T-helper 1 cell treated with Interleukin-12 subunit alpha and Interleukin-12 subunit beta and Interleukin-4 antibody, amounts not matched to agents 30 μg/mL and 1 μg/mL, for 36 hours (primary cell): ENCODE results near the gene ABTB2.

Source experiments
- H3K27ac Mint-ChIP-seq: one replicate; pipeline ENCODE4 v1.8.0; 2021; ENCODE audit warnings: mild to moderate bottlenecking, mixed read lengths
- H3K27me3 Mint-ChIP-seq: one replicate; pipeline ENCODE4 v1.8.0; 2021; ENCODE audit warnings: low read depth, mixed read lengths
- H3K36me3 Mint-ChIP-seq: one replicate; pipeline ENCODE4 v1.8.0; 2021; ENCODE audit warnings: low read depth, mixed read lengths
- H3K4me1 Mint-ChIP-seq: one replicate; pipeline ENCODE4 v1.8.0; 2021; ENCODE audit warnings: low read depth, mixed read lengths
- H3K4me3 Mint-ChIP-seq: one replicate; pipeline ENCODE4 v1.8.0; 2021; ENCODE audit warnings: mild to moderate bottlenecking, moderate library complexity, mixed read lengths
- H3K9me3 Mint-ChIP-seq: one replicate; pipeline ENCODE4 v1.8.0; 2021; ENCODE audit warnings: mixed read lengths

The ABTB2 gene

GRCh38 chr11:34284156-34284555, 73.7 kb downstream of the ABTB2 start:
- Mint-ChIP-seq H3K36me3 (no peaks in the 10 kb centered on the region), H3K27ac (no peak overlapping the region), H3K4me3 (no peak overlapping the region), H3K27me3 (peaks cover 8% of the 10 kb centered on the region), H3K4me1 (no peaks in the 10 kb centered on the region), H3K9me3 (no peaks in the 10 kb centered on the region)

GRCh38 chr11:34280945-34281872, 76.6 kb downstream of the ABTB2 start:
- H3K36me3 Mint-ChIP-seq: no peaks in the 10 kb centered on the region
- no peak overlapping the region for H3K27ac Mint-ChIP-seq
- no peaks in the 10 kb centered on the region for H3K9me3 Mint-ChIP-seq
- H3K27me3 Mint-ChIP-seq: no peaks in the 10 kb centered on the region
- no peaks in the 10 kb centered on the region for H3K4me1 Mint-ChIP-seq
- H3K4me3 Mint-ChIP-seq: no peak overlapping the region

GRCh38 chr11:34278693-34279297, 79.0 kb downstream of the ABTB2 start:
- H3K9me3 Mint-ChIP-seq: no peaks in the 10 kb centered on the region
- H3K27ac Mint-ChIP-seq: no peak overlapping the region
- no peaks in the 10 kb centered on the region for H3K27me3 Mint-ChIP-seq
- H3K36me3 Mint-ChIP-seq: no peaks in the 10 kb centered on the region
- no peaks in the 10 kb centered on the region for H3K4me1 Mint-ChIP-seq
- H3K4me3 Mint-ChIP-seq: no peak overlapping the region

- H3K4me1 Mint-ChIP-seq: no peaks in the 10 kb centered on the region
- no peaks in the 10 kb centered on the region for H3K27me3 Mint-ChIP-seq
- H3K27ac Mint-ChIP-seq: no peak overlapping the region
- H3K9me3 Mint-ChIP-seq: no peaks in the 10 kb centered on the region
- no peak overlapping the region for H3K4me3 Mint-ChIP-seq
- H3K36me3 Mint-ChIP-seq: no peaks in the 10 kb centered on the region
Measured at GRCh38 chr11:34278175-34278574, 79.6 kb downstream of the ABTB2 start.

GRCh38 chr11:34277171-34277570, 80.6 kb downstream of the ABTB2 start:
- no peak overlapping the region for H3K27ac Mint-ChIP-seq
- H3K36me3 Mint-ChIP-seq: no peaks in the 10 kb centered on the region
- H3K27me3 Mint-ChIP-seq: no peaks in the 10 kb centered on the region
- H3K4me3 Mint-ChIP-seq: no peak overlapping the region
- H3K4me1 Mint-ChIP-seq: no peaks in the 10 kb centered on the region
- H3K9me3 Mint-ChIP-seq: no peaks in the 10 kb centered on the region

- Mint-ChIP-seq H3K36me3 (no peaks in the 10 kb centered on the region), H3K27me3 (no peaks in the 10 kb centered on the region), H3K9me3 (no peaks in the 10 kb centered on the region), H3K4me1 (no peaks in the 10 kb centered on the region), H3K27ac (no peak overlapping the region), H3K4me3 (no peak overlapping the region)
Measured at GRCh38 chr11:34276352-34276864, 81.4 kb downstream of the ABTB2 start.

GRCh38 chr11:34275486-34275885, 82.3 kb downstream of the ABTB2 start:
- Mint-ChIP-seq H3K9me3 (no peaks in the 10 kb centered on the region), H3K4me1 (no peaks in the 10 kb centered on the region), H3K36me3 (no peaks in the 10 kb centered on the region), H3K27ac (no peak overlapping the region), H3K27me3 (no peaks in the 10 kb centered on the region), H3K4me3 (no peak overlapping the region)

GRCh38 chr11:34274712-34275398, 83.0 kb downstream of the ABTB2 start:
- H3K9me3 Mint-ChIP-seq: no peaks in the 10 kb centered on the region
- no peak overlapping the region for H3K27ac Mint-ChIP-seq
- no peaks in the 10 kb centered on the region for H3K4me1 Mint-ChIP-seq
- H3K27me3 Mint-ChIP-seq: peaks cover 3% of the 10 kb centered on the region
- H3K36me3 Mint-ChIP-seq: no peaks in the 10 kb centered on the region
- no peak overlapping the region for H3K4me3 Mint-ChIP-seq

- H3K9me3 Mint-ChIP-seq: no peaks in the 10 kb centered on the region
- no peak overlapping the region for H3K27ac Mint-ChIP-seq
- peaks cover 7% of the 10 kb centered on the region for H3K27me3 Mint-ChIP-seq
- no peaks in the 10 kb centered on the region for H3K36me3 Mint-ChIP-seq
- no peak overlapping the region for H3K4me3 Mint-ChIP-seq
- H3K4me1 Mint-ChIP-seq: no peaks in the 10 kb centered on the region
Measured at GRCh38 chr11:34273099-34273498, 84.7 kb downstream of the ABTB2 start.

- Mint-ChIP-seq H3K4me1 (no peaks in the 10 kb centered on the region), H3K9me3 (no peaks in the 10 kb centered on the region), H3K27ac (no peak overlapping the region), H3K36me3 (no peaks in the 10 kb centered on the region), H3K27me3 (peaks cover 7% of the 10 kb centered on the region), H3K4me3 (no peak overlapping the region)
Measured at GRCh38 chr11:34271727-34272126, 86.1 kb downstream of the ABTB2 start.

- Mint-ChIP-seq H3K9me3 (no peaks in the 10 kb centered on the region), H3K4me1 (peaks cover 4% of the 10 kb centered on the region), H3K27ac (no peak overlapping the region), H3K4me3 (no peak overlapping the region), H3K27me3 (peaks cover 14% of the 10 kb centered on the region), H3K36me3 (no peaks in the 10 kb centered on the region)
Measured at GRCh38 chr11:34270711-34271110, 87.1 kb downstream of the ABTB2 start.

GRCh38 chr11:34269694-34270245, 88.0 kb downstream of the ABTB2 start:
- Mint-ChIP-seq H3K9me3 (no peaks in the 10 kb centered on the region), H3K27me3 (peaks cover 14% of the 10 kb centered on the region), H3K27ac (no peak overlapping the region), H3K36me3 (no peaks in the 10 kb centered on the region), H3K4me3 (no peak overlapping the region), H3K4me1 (peaks cover 4% of the 10 kb centered on the region)

- H3K27ac Mint-ChIP-seq: no peak overlapping the region
- no peaks in the 10 kb centered on the region for H3K9me3 Mint-ChIP-seq
- H3K27me3 Mint-ChIP-seq: peaks cover 14% of the 10 kb centered on the region
- no peaks in the 10 kb centered on the region for H3K36me3 Mint-ChIP-seq
- H3K4me3 Mint-ChIP-seq: no peak overlapping the region
- peaks cover 4% of the 10 kb centered on the region for H3K4me1 Mint-ChIP-seq
Measured at GRCh38 chr11:34268906-34269430, 88.8 kb downstream of the ABTB2 start.

- Mint-ChIP-seq H3K27me3 (peaks cover 17% of the 10 kb centered on the region), H3K27ac (no peak overlapping the region), H3K4me1 (peaks cover 4% of the 10 kb centered on the region), H3K36me3 (no peaks in the 10 kb centered on the region), H3K4me3 (no peak overlapping the region), H3K9me3 (no peaks in the 10 kb centered on the region)
Measured at GRCh38 chr11:34267417-34267816, 90.4 kb downstream of the ABTB2 start.
